IgD-negative memory B cell (primary cell): ENCODE measurements around the gene TMEM106C. TPM values are rescaled to one million over a fixed set of nuclear protein-coding genes. Genes with fewer than 3 reads are reported as not detected.

Experiments used
- H3K27ac Mint-ChIP-seq, 3 donors: one replicate each; pipeline ENCODE4 v1.8.0; 2020 to 2022; ENCODE audit warnings: mild to moderate bottlenecking in 3 of 3, mixed read lengths in 3 of 3, moderate library complexity in 1 of 3
- H3K27me3 Mint-ChIP-seq: one replicate; pipeline ENCODE4 v1.8.0; 2021; ENCODE audit warnings: mixed read lengths
- H3K36me3 Mint-ChIP-seq: one replicate; pipeline ENCODE4 v1.8.0; 2020; ENCODE audit warnings: mild to moderate bottlenecking, mixed read lengths
- H3K4me1 Mint-ChIP-seq, 3 donors: one replicate each; pipeline ENCODE4 v1.8.0; 2020 to 2022; ENCODE audit warnings: mixed read lengths in 3 of 3, mild to moderate bottlenecking in 1 of 3
- H3K4me3 Mint-ChIP-seq, 4 donors: one replicate each; pipeline ENCODE4 v1.8.0; 2020 to 2022; ENCODE audit warnings: mild to moderate bottlenecking in 4 of 4, mixed read lengths in 4 of 4, moderate library complexity in 3 of 4
- H3K9me3 Mint-ChIP-seq, 3 donors: one replicate each; pipeline ENCODE4 v1.8.0; 2020 to 2021; ENCODE audit warnings: mixed read lengths in 3 of 3, mild to moderate bottlenecking in 1 of 3
- polyA plus RNA-seq: library from polyadenylated mRNA; unstranded; fragments of 300-500 nt; fragmentation: Illumina TruSeq; gene quantifications from one replicate; pipeline ENCODE4 v1.2.3, GENCODE V29; 2021

Gene TMEM106C
- 41.4 TPM for polyA plus RNA-seq

DNA sequence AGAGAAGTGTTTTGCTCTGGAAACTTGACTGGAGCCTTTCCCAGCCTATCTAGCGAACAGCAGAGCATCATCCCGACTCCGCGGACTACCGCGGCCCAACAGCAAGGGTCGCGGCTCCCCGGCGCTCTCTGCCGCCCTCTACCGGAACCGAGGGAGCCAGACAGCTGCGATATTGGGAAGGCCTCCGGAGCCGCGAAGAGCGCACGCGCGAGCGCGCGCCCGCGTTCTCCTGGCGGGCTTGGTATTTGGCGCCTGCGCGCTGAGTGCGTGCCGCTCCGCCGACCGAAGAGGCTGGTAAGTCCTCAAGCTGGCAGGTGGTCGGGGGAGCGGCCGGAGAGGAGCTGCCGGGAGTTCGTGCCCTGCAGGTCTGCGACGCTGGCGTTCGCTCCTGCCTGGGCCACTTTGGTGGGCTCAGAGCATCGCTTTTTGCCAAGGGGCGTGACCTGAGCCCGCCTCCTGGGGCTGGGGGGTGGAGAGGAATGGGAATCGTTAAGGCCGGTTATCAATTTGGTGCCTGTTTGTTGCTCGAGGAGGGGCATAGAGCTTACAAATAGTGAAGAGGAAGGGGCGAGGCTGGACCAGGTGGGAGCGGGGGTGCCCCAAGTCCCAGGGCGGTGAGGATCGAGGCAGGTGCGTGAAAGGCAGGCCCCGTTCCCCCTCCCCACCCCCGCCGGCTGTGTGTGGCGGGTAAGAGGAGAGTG is at the start of gene TMEM106C:
Gene TMEM106C, plus strand, starts transcription at position 257 of the 701 bp plus-strand sequence. CDS start 641 bp downstream, outside the sequence.
- Mint-ChIP-seq H3K4me1 (peaks cover 11 to 14% (median 13%) of the 10 kb centered on the region in 3 donors), H3K27me3 (peaks cover 13% of the 10 kb centered on the region), H3K27ac (peak within 1 kb of the TSS; percentile 81 to 99 (median 92)), H3K4me3 (peak within 1 kb of the TSS; percentile 97 to 100 (median 98)), H3K9me3 (peaks cover 0 to 9% (median 1%) of the 10 kb centered on the region in 3 donors), H3K36me3 (no peaks in the 10 kb centered on the region)

GRCh38 chr12:47920913-47921312 is 42.5 kb upstream of the TMEM106C start:
- H3K27me3 Mint-ChIP-seq, result peaks cover 19% of the 10 kb centered on the region

DNA sequence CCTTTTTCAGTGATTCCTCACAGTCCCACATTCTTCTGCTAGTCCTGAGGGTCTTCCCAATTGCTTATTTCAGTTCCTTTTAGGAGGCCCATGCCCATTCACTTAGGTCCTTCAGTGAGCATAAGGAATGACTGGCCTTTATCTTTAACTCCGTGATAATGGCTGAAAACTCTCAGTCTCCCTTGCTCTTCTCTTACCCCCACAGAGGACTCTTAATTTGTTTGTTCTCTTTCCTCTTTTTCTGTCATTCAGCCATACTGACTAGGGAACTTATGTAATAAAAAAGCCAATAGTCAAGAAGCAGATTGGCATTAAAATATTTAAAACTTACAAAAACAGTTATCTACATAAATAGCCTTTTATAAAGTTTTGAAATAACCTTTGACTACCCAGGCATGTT is 41.5 kb upstream of the TMEM106C start:
- Mint-ChIP-seq H3K27ac (no peak overlapping the region), H3K27me3 (peaks cover 17% of the 10 kb centered on the region), H3K9me3 (no peaks in the 10 kb centered on the region), H3K4me3 (no peak overlapping the region), H3K4me1 (no peaks in the 10 kb centered on the region), H3K36me3 (peaks cover 2% of the 10 kb centered on the region)

More at GRCh38 chr12:47920913-47921312, 42.5 kb upstream of the TMEM106C start:
- Mint-ChIP-seq H3K27ac (no peak overlapping the region), H3K9me3 (no peaks in the 10 kb centered on the region), H3K4me1 (no peaks in the 10 kb centered on the region), H3K4me3 (no peak overlapping the region), H3K36me3 (peaks cover 2% of the 10 kb centered on the region)

DNA sequence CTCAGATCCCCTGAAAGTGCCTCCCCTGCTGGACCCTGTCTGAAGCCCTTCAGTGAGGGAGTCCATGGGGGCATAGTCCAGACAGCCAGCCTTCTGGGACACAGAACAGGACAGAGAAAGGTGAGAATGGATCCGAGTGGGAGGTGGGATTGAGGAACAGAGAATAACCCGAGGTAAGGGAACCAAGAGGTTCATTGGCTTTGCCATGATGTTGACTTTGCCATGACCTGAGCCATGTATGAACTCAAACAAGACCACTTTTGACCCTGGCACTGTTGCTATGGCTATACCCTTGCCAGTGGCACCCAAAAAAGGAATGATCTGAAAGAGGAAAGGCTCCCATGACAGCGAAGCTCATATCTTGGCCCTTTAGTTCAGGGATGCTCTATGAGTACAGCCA is 36.0 kb upstream of the TMEM106C start:
- H3K4me3 Mint-ChIP-seq, result no peak overlapping the region
- no peaks in the 10 kb centered on the region for H3K36me3 Mint-ChIP-seq
- peaks cover 0 to 3% (median 0%) of the 10 kb centered on the region in 3 donors for H3K9me3 Mint-ChIP-seq
- no peaks in the 10 kb centered on the region for H3K4me1 Mint-ChIP-seq
- H3K27ac Mint-ChIP-seq, result peak overlapping the region in 1 of 3 donors; percentile 1
- H3K27me3 Mint-ChIP-seq, result peaks cover 15% of the 10 kb centered on the region

GRCh38 chr12:47930634-47931033 is 32.8 kb upstream of the TMEM106C start:
- H3K9me3 Mint-ChIP-seq, result peaks cover 0 to 3% (median 0%) of the 10 kb centered on the region in 3 donors
- H3K4me1 Mint-ChIP-seq, result no peaks in the 10 kb centered on the region
- H3K27ac Mint-ChIP-seq, result no peak overlapping the region
- peaks cover 2% of the 10 kb centered on the region for H3K36me3 Mint-ChIP-seq
- peaks cover 5% of the 10 kb centered on the region for H3K27me3 Mint-ChIP-seq
- H3K4me3 Mint-ChIP-seq, result no peak overlapping the region

- peaks cover 0 to 3% (median 0%) of the 10 kb centered on the region in 3 donors for H3K9me3 Mint-ChIP-seq
- peaks cover 5% of the 10 kb centered on the region for H3K27me3 Mint-ChIP-seq
- H3K27ac Mint-ChIP-seq, result no peak overlapping the region
- no peaks in the 10 kb centered on the region for H3K4me1 Mint-ChIP-seq
- H3K36me3 Mint-ChIP-seq, result peaks cover 2% of the 10 kb centered on the region
- no peak overlapping the region for H3K4me3 Mint-ChIP-seq
These were observed 32.2 kb upstream of the TMEM106C start for GRCh38 chr12:47931187-47931586.

GRCh38 chr12:47935184-47935583 is 28.2 kb upstream of the TMEM106C start:
- Mint-ChIP-seq H3K4me3 (no peak overlapping the region), H3K4me1 (no peaks in the 10 kb centered on the region), H3K36me3 (peaks cover 2% of the 10 kb centered on the region), H3K27me3 (peaks cover 5% of the 10 kb centered on the region), H3K9me3 (peaks cover 0 to 2% (median 0%) of the 10 kb centered on the region in 3 donors), H3K27ac (no peak overlapping the region)

- Mint-ChIP-seq H3K27ac (no peak overlapping the region), H3K27me3 (peaks cover 10% of the 10 kb centered on the region), H3K4me1 (peaks cover 0 to 2% (median 0%) of the 10 kb centered on the region in 3 donors), H3K4me3 (no peak overlapping the region), H3K36me3 (peaks cover 2% of the 10 kb centered on the region), H3K9me3 (peaks cover 0 to 2% (median 0%) of the 10 kb centered on the region in 3 donors)
These were observed 25.3 kb upstream of the TMEM106C start for GRCh38 chr12:47938093-47938492.

DNA sequence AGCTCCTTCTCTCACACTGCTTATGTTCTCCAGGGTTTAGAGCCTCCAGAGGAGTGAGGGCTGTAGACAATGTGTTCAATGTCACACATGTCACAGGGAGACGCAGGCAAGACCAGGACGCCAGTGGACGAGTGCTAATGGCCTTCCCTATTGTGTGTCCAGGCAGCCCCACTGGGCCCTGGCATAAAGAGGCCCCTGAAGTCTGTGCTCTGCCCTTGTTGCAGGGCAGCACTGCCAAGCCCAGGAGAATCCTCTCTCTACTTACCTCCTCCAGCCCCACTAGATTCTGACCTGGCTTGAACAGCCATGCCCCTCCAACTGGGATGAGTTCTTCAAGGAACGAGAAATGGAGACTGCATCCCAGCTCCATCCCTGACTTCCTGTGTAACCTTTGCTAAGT is 24.8 kb upstream of the TMEM106C start:
- peaks cover 0 to 2% (median 0%) of the 10 kb centered on the region in 3 donors for H3K4me1 Mint-ChIP-seq
- no peaks in the 10 kb centered on the region for H3K36me3 Mint-ChIP-seq
- H3K27ac Mint-ChIP-seq, result no peak overlapping the region
- H3K4me3 Mint-ChIP-seq, result no peak overlapping the region
- H3K27me3 Mint-ChIP-seq, result peaks cover 13% of the 10 kb centered on the region
- H3K9me3 Mint-ChIP-seq, result peaks cover 0 to 2% (median 0%) of the 10 kb centered on the region in 3 donors

GRCh38 chr12:47939009-47939601 is 24.3 kb upstream of the TMEM106C start:
- Mint-ChIP-seq H3K9me3 (peaks cover 0 to 2% (median 0%) of the 10 kb centered on the region in 3 donors), H3K4me1 (peaks cover 0 to 2% (median 0%) of the 10 kb centered on the region in 3 donors), H3K27ac (no peak overlapping the region), H3K4me3 (no peak overlapping the region), H3K27me3 (peaks cover 17% of the 10 kb centered on the region), H3K36me3 (no peaks in the 10 kb centered on the region)

- H3K27me3 Mint-ChIP-seq, result peaks cover 18% of the 10 kb centered on the region
- no peak overlapping the region for H3K27ac Mint-ChIP-seq
- peaks cover 0 to 2% (median 0%) of the 10 kb centered on the region in 3 donors for H3K9me3 Mint-ChIP-seq
- H3K36me3 Mint-ChIP-seq, result no peaks in the 10 kb centered on the region
- peaks cover 0 to 2% (median 0%) of the 10 kb centered on the region in 3 donors for H3K4me1 Mint-ChIP-seq
- no peak overlapping the region for H3K4me3 Mint-ChIP-seq
These were observed 22.5 kb upstream of the TMEM106C start for GRCh38 chr12:47940773-47941474.

DNA sequence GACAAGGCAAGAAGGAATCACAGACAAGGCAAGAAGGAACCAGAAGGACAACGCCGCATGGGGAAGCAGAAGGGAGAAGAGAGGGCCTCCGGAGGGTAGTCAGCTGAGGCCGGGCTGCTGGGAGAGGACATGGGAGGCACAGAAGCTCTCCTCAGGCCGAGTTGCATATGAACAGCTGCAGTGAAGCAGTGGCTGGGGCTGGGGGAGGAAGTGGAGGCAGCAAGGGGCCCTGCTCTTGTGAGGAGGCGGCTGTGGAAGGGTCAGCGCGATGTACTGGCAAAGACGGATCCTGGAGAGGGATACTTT is 22.0 kb upstream of the TMEM106C start:
- H3K27me3 Mint-ChIP-seq, result peaks cover 18% of the 10 kb centered on the region
- no peak overlapping the region for H3K4me3 Mint-ChIP-seq
- peaks cover 0 to 2% (median 0%) of the 10 kb centered on the region in 3 donors for H3K9me3 Mint-ChIP-seq
- H3K27ac Mint-ChIP-seq, result no peak overlapping the region
- no peaks in the 10 kb centered on the region for H3K36me3 Mint-ChIP-seq
- peaks cover 0 to 2% (median 0%) of the 10 kb centered on the region in 3 donors for H3K4me1 Mint-ChIP-seq

DNA sequence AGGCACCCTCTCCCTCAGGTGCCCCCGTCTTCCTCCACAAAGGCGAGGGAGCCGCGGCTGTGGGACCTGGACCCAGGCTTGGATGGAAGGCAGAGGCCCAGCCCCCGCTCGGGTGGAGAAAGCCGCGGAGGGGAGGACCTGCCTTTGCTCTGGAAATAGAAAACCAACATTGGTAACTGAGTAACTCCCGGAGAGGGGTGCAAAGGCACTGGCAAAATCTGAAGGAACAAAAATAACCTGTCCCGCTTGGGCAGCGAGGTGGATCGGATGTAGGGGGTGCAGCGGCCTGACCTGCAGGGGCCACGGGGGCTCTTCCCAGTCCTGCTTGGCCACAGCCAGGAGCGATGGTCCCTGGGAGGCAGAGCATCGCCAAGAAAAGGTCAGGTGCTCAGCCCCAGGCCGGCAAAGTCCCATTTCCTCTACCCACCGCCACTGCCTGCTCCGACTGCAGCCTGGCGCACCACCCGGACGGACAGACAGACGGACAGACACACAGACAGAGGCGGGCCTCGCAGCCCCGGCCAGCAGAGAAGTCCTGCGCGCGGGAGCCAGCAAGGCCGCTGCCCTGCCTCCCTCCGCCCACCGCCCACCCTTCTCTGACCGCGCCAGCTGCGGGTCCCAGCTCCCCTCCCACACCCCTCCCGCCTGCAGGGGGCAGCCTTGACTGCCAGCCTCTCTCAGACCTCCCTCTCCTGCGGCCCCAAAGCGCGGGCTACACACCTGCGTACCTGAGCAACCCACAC is 21.4 kb upstream of the TMEM106C start:
- peaks cover 0 to 3% (median 2%) of the 10 kb centered on the region in 3 donors for H3K4me1 Mint-ChIP-seq
- peaks cover 0 to 2% (median 0%) of the 10 kb centered on the region in 3 donors for H3K9me3 Mint-ChIP-seq
- H3K27me3 Mint-ChIP-seq, result peaks cover 21% of the 10 kb centered on the region
- H3K4me3 Mint-ChIP-seq, result no peak overlapping the region
- no peaks in the 10 kb centered on the region for H3K36me3 Mint-ChIP-seq
- no peak overlapping the region for H3K27ac Mint-ChIP-seq

- H3K9me3 Mint-ChIP-seq, result peaks cover 0 to 2% (median 0%) of the 10 kb centered on the region in 3 donors
- peaks cover 21% of the 10 kb centered on the region for H3K27me3 Mint-ChIP-seq
- H3K4me1 Mint-ChIP-seq, result peaks cover 0 to 3% (median 2%) of the 10 kb centered on the region in 3 donors
- H3K4me3 Mint-ChIP-seq, result no peak overlapping the region
- no peak overlapping the region for H3K27ac Mint-ChIP-seq
- H3K36me3 Mint-ChIP-seq, result no peaks in the 10 kb centered on the region
These were observed 20.7 kb upstream of the TMEM106C start for GRCh38 chr12:47942614-47943225.
